OCI-M2 (cell line): Measurements from ENCODE around the gene DYTN.

Experiments used
- DNase-seq: peaks from one replicate; lab custom pipeline; 2025; ENCODE audit not compliant: unreplicated experiment; lab: John Stamatoyannopoulos, UW

The DYTN gene

GRCh38 chr2:206616151-206616550 lies 102.0 kb downstream of the DYTN start:
- no peak for DNase-seq

- no peak for DNase-seq
Measured at GRCh38 chr2:206615417-206616089, 102.6 kb downstream of the DYTN start.

DNA sequence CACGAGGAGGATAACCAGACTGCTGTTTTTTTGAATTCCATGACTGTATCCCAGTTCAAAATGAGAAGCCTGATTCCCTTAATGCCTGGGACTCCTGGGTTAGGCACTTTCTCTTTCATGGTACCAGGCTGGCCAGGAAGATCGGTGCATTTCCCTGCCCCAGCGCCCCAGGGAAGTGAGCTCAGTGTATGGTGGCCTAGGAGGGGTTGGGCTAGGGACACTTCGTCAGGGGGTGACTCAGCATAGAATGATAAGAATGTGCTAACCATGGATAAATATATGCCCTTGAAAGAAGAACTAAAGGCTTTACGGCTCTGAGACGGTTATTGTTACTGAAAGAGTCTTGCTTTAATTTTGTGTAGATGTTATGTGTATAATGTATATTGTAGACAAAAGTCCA lies 103.4 kb downstream of the DYTN start:
- DNase-seq, result no peak

- DNase-seq, result no peak
Measured at GRCh38 chr2:206611736-206612135, 106.5 kb downstream of the DYTN start.

- no peak for DNase-seq
Measured at GRCh38 chr2:206611191-206611590, 107.0 kb downstream of the DYTN start.

- DNase-seq, result no peak
Measured at GRCh38 chr2:206610451-206610850, 107.7 kb downstream of the DYTN start.

- no peak for DNase-seq
Measured at GRCh38 chr2:206603243-206603642, 115.0 kb downstream of the DYTN start.
